ENCODE results near the gene C3orf20.

Gene C3orf20

GRCh38 chr3:14674841-14675240 lies at the start of gene C3orf20:
Gene C3orf20 (plus strand): TSS chr3:14675141. CDS start chr3:14682714, 7,573 bp downstream.
- no peak for TF ChIP-seq CTCF (IDR thresholded peaks at IDR 0.05; ENCODE audit: unreplicated experiment in 3 of 3)
- Mint-ChIP-seq H3K4me1 (no peaks in the 10 kb centered on the region), H3K27ac (peak within 1 kb of the TSS; percentile 0 to 39 (median 23)), H3K4me3 (no peak within 1 kb of the TSS), H3K36me3 (ENCODE audit: low read depth) (peaks cover 24% of the 10 kb centered on the region), H3K9me3 (no peaks in the 10 kb centered on the region), H3K27me3 (ENCODE audit: low read depth) (no peaks in the 10 kb centered on the region)

- no peak for TF ChIP-seq CTCF (IDR thresholded peaks at IDR 0.05; ENCODE audit: unreplicated experiment in 3 of 3)
- no peak overlapping the region for H3K27ac Mint-ChIP-seq
- no peak overlapping the region for H3K4me3 Mint-ChIP-seq
- H3K36me3 Mint-ChIP-seq (ENCODE audit: low read depth) = no peaks in the 10 kb centered on the region
- H3K27me3 Mint-ChIP-seq (ENCODE audit: low read depth) = peaks cover 5% of the 10 kb centered on the region
- no peaks in the 10 kb centered on the region for H3K4me1 Mint-ChIP-seq
- H3K9me3 Mint-ChIP-seq = peaks cover 10% of the 10 kb centered on the region
Measured at GRCh38 chr3:14625443-14625842, 49.5 kb upstream of the C3orf20 start.

GRCh38 chr3:14627815-14628214 lies 47.1 kb upstream of the C3orf20 start:
- no peak overlapping the region for H3K4me3 Mint-ChIP-seq
- no peak overlapping the region for H3K27ac Mint-ChIP-seq
- H3K4me1 Mint-ChIP-seq = no peaks in the 10 kb centered on the region

GRCh38 chr3:14628406-14628805 lies 46.5 kb upstream of the C3orf20 start:
- no peak overlapping the region for H3K27ac Mint-ChIP-seq
- no peak overlapping the region for H3K4me3 Mint-ChIP-seq
- no peaks in the 10 kb centered on the region for H3K36me3 Mint-ChIP-seq (ENCODE audit: low read depth)
- no peak for TF ChIP-seq CTCF (IDR thresholded peaks at IDR 0.05; ENCODE audit: unreplicated experiment in 3 of 3)
- H3K9me3 Mint-ChIP-seq = peaks cover 10% of the 10 kb centered on the region
- H3K27me3 Mint-ChIP-seq (ENCODE audit: low read depth) = peaks cover 8% of the 10 kb centered on the region
- H3K4me1 Mint-ChIP-seq = no peaks in the 10 kb centered on the region

More at GRCh38 chr3:14627815-14628214, 47.1 kb upstream of the C3orf20 start:
- peaks cover 10% of the 10 kb centered on the region for H3K9me3 Mint-ChIP-seq
- no peak for TF ChIP-seq CTCF (IDR thresholded peaks at IDR 0.05; ENCODE audit: unreplicated experiment in 3 of 3)
- no peaks in the 10 kb centered on the region for H3K36me3 Mint-ChIP-seq (ENCODE audit: low read depth)
- peaks cover 8% of the 10 kb centered on the region for H3K27me3 Mint-ChIP-seq (ENCODE audit: low read depth)

- no peak for TF ChIP-seq CTCF (IDR thresholded peaks at IDR 0.05; ENCODE audit: unreplicated experiment in 3 of 3)
- Mint-ChIP-seq H3K4me1 (no peaks in the 10 kb centered on the region), H3K27me3 (ENCODE audit: low read depth) (peaks cover 13% of the 10 kb centered on the region), H3K27ac (no peak overlapping the region), H3K4me3 (no peak overlapping the region), H3K36me3 (ENCODE audit: low read depth) (no peaks in the 10 kb centered on the region), H3K9me3 (peaks cover 10% of the 10 kb centered on the region)
Measured at GRCh38 chr3:14630404-14631100, 44.4 kb upstream of the C3orf20 start.

GRCh38 chr3:14631101-14631497 lies 43.8 kb upstream of the C3orf20 start:
- Mint-ChIP-seq H3K27me3 (ENCODE audit: low read depth) (peaks cover 15% of the 10 kb centered on the region), H3K36me3 (ENCODE audit: low read depth) (no peaks in the 10 kb centered on the region), H3K4me3 (no peak overlapping the region), H3K27ac (no peak overlapping the region), H3K4me1 (no peaks in the 10 kb centered on the region), H3K9me3 (peaks cover 10% of the 10 kb centered on the region)
- TF ChIP-seq CTCF (IDR thresholded peaks at IDR 0.05; ENCODE audit: unreplicated experiment in 3 of 3) = no peak
